IMR-90 (cell line): Measurements from ENCODE around the gene MKX. TPM values are rescaled to one million over a fixed set of nuclear protein-coding genes. Genes with fewer than 3 reads are reported as not detected.

Experiments
- ATAC-seq: fragments of 200-7000 bp; cut with Tn5 transposase; 2 replicates; pipeline ENCODE4 v1.9.1; 2020; ENCODE audit warnings: low read depth, mild to moderate bottlenecking, moderate library complexity
- BruUV-seq: library from RNA; stranded (reverse); fragments of 400-500 nt; replicated peaks from 2 replicates; lab custom pipeline; 2021; lab: Mats Ljungman, UMichigan
- CTCF ChIA-PET: fragments of 300-600 bp; formaldehyde crosslinking; extraction: SDS; loops from one replicate; lab custom pipeline; 2021; ENCODE audit warnings: antibody characterized with exemption; lab: Yijun Ruan, JAX
- POLR2A ChIA-PET: fragments of 300-600 bp; sonication (Branson Sonifier 250); formaldehyde crosslinking; loops from one replicate; lab custom pipeline; 2022; ENCODE audit warnings: antibody characterized with exemption; ENCODE audit not compliant: unreplicated experiment; lab: Charles Lee
- DNase-seq: peaks from one replicate; pipeline ENCODE4 v3.0.0; 2013
- H2AFZ ChIP-seq: replicated peaks from 2 replicates; pipeline ENCODE3; 2013; ENCODE audit warnings: low read length, mild to moderate bottlenecking; ENCODE audit not compliant: poor library complexity
- H2AK5ac ChIP-seq: 2 replicates; pipeline ENCODE4 v1.6.1; 2013; ENCODE audit warnings: low read depth, low read length, inconsistent platforms
- H2AK9ac ChIP-seq: replicated peaks from 2 replicates; pipeline ENCODE3; 2013; ENCODE audit warnings: mild to moderate bottlenecking, low read depth, low read length, moderate library complexity; ENCODE audit not compliant: poor library complexity
- H2BK120ac ChIP-seq: 2 replicates; pipeline ENCODE4 v1.6.1; 2013; ENCODE audit warnings: low read depth, low read length, inconsistent platforms
- H2BK15ac ChIP-seq: 3 replicates; pipeline ENCODE4 v1.6.1; 2013; ENCODE audit warnings: low read depth, low read length, inconsistent platforms
- H2BK20ac ChIP-seq: 2 replicates; pipeline ENCODE4 v1.6.1; 2013; ENCODE audit warnings: low read depth, mild to moderate bottlenecking, inconsistent platforms, low read length, moderate library complexity
- H2BK5ac ChIP-seq: 2 replicates; pipeline ENCODE4 v1.6.1; 2013; ENCODE audit warnings: mild to moderate bottlenecking, low read depth, low read length, inconsistent platforms; ENCODE audit not compliant: poor library complexity, severe bottlenecking
- H3K14ac ChIP-seq: replicated peaks from 2 replicates; pipeline ENCODE4 v1.6.1; 2013; ENCODE audit warnings: low read depth, low read length, inconsistent platforms
- H3K18ac ChIP-seq: 2 replicates; pipeline ENCODE4 v1.6.1; 2013; ENCODE audit warnings: low read depth, low read length, control low read depth
- H3K23ac ChIP-seq: 2 replicates; pipeline ENCODE4 v1.6.1; 2013; ENCODE audit warnings: low read depth, low read length, inconsistent platforms
- H3K27ac ChIP-seq: 2 replicates; pipeline ENCODE4 v1.5.1; 2013; ENCODE audit warnings: mild to moderate bottlenecking, control low read depth, low read length; ENCODE audit not compliant: insufficient read depth
- H3K27me3 ChIP-seq: 2 replicates; pipeline ENCODE4 v1.6.1; 2013; ENCODE audit warnings: low read length; ENCODE audit not compliant: control insufficient read depth, insufficient read depth
- H3K36me3 ChIP-seq: 2 replicates; pipeline ENCODE4 v1.6.1; 2013; ENCODE audit warnings: low read length, mixed read lengths; ENCODE audit not compliant: control insufficient read depth, insufficient read depth
- H3K4ac ChIP-seq: 2 replicates; pipeline ENCODE4 v1.6.1; 2013; ENCODE audit warnings: low read depth, low read length, inconsistent platforms
- H3K4me1 ChIP-seq: 2 replicates; pipeline ENCODE4 v1.6.1; 2013; ENCODE audit warnings: low read length, mixed read lengths; ENCODE audit not compliant: control insufficient read depth, insufficient read depth
- H3K4me2 ChIP-seq: 2 replicates; pipeline ENCODE4 v1.6.1; 2013; ENCODE audit warnings: low read depth, mild to moderate bottlenecking, control low read depth, low read length, moderate library complexity
- H3K4me3 ChIP-seq: 2 replicates; pipeline ENCODE4 v1.5.1; 2013; ENCODE audit warnings: low read depth, mild to moderate bottlenecking, control low read depth, low read length, moderate library complexity; ENCODE audit not compliant: insufficient read depth
- H3K56ac ChIP-seq: 2 replicates; pipeline ENCODE4 v1.6.1; 2013; ENCODE audit warnings: low read length, inconsistent platforms; ENCODE audit not compliant: insufficient read depth; ENCODE audit errors: extremely low read depth
- H3K79me1 ChIP-seq, 2 experiments: 2 replicates each; pipeline ENCODE4 v1.6.1; 2013; ENCODE audit warnings: low read length in 2 of 2, inconsistent platforms in 1 of 2, low read depth in 1 of 2
- H3K9ac ChIP-seq: 2 replicates; pipeline ENCODE4 v1.6.1; 2013; ENCODE audit warnings: low read depth, low read length, control low read depth
- H3K9me1 ChIP-seq: 2 replicates; pipeline ENCODE4 v1.6.1; 2013; ENCODE audit warnings: low read length, inconsistent platforms; ENCODE audit not compliant: insufficient read depth
- H3K9me3 ChIP-seq: 2 replicates; pipeline ENCODE4 v1.6.1; 2013; ENCODE audit warnings: low read length; ENCODE audit not compliant: control insufficient read depth, insufficient read depth
- H4K20me1 ChIP-seq: 2 replicates; pipeline ENCODE4 v1.6.1; 2013; ENCODE audit warnings: low read length, inconsistent platforms; ENCODE audit not compliant: insufficient read depth
- H4K5ac ChIP-seq: 2 replicates; pipeline ENCODE4 v1.6.1; 2013; ENCODE audit warnings: mild to moderate bottlenecking, low read depth, low read length, control low read depth
- H4K8ac ChIP-seq, 2 experiments: 2 replicates each; pipeline ENCODE4 v1.6.1; 2013; ENCODE audit warnings: low read depth in 2 of 2, low read length in 2 of 2, control low read depth in 1 of 2, inconsistent platforms in 1 of 2
- H4K91ac ChIP-seq: 2 replicates; pipeline ENCODE4 v1.6.1; 2013; ENCODE audit warnings: low read depth, low read length, inconsistent platforms; ENCODE audit not compliant: insufficient read depth
- BHLHE40 ChIP-seq: fragments of 150-350 bp; IDR thresholded peaks from 2 replicates; pipeline ENCODE4 v1.6.1; 2016; ENCODE audit warnings: mild to moderate bottlenecking, low read depth, low read length
- CEBPB ChIP-seq: IDR thresholded peaks from 2 replicates; pipeline ENCODE4 v1.6.1; 2012; ENCODE audit warnings: low read depth, low read length, improper control_type of control experiment
- CHD1 ChIP-seq: IDR thresholded peaks from 2 replicates; pipeline ENCODE4 v1.6.1; 2012; ENCODE audit warnings: low read depth, low read length, improper control_type of control experiment
- CTCF ChIP-seq: conservative IDR thresholded peaks from 2 replicates; pipeline ENCODE4 v1.5.1; 2012; ENCODE audit warnings: mild to moderate bottlenecking, low read depth, low read length, improper control_type of control experiment
- FOS ChIP-seq: fragments of 150-350 bp; IDR thresholded peaks from 2 replicates; pipeline ENCODE4 v1.6.1; 2016; ENCODE audit warnings: low read depth, low read length
- MAFK ChIP-seq: IDR thresholded peaks from 2 replicates; pipeline ENCODE4 v1.6.1; 2012; ENCODE audit warnings: low read depth, low read length, improper control_type of control experiment
- NFE2L2 ChIP-seq: fragments of 150-350 bp; IDR thresholded peaks from 2 replicates; pipeline ENCODE4 v1.6.1; 2016; ENCODE audit warnings: low read depth, mild to moderate bottlenecking, low read length
- POLR2A ChIP-seq: IDR thresholded peaks from 2 replicates; pipeline ENCODE4 v1.6.1; 2012; ENCODE audit warnings: mild to moderate bottlenecking, low read depth, low read length
- RCOR1 ChIP-seq: IDR thresholded peaks from 2 replicates; pipeline ENCODE4 v1.6.1; 2012; ENCODE audit warnings: mild to moderate bottlenecking, low read length, improper control_type of control experiment; ENCODE audit not compliant: insufficient replicate concordance
- RFX5 ChIP-seq: IDR thresholded peaks from 2 replicates; pipeline ENCODE4 v1.8.0; 2012; ENCODE audit warnings: low read depth, mild to moderate bottlenecking, low read length, moderate library complexity
- USF2 ChIP-seq: fragments of 150-350 bp; IDR thresholded peaks from 2 replicates; pipeline ENCODE4 v1.6.1; 2017; ENCODE audit warnings: mild to moderate bottlenecking, antibody characterized with exemption, low read length, low read depth
- WGBS, 2 experiments: methylation state at CpG; one replicate each; pipeline versions ENCODE4 v1.1.5 to v1.1.7; 2013; ENCODE audit warnings: missing lambda C conversion rate in 2 of 2; ENCODE audit not compliant: insufficient read length in 1 of 2; ENCODE audit errors: extremely low coverage in 2 of 2; 5-methylcytosine and 5-hydroxymethylcytosine counted together
- dilution Hi-C: fragments of 300-500 bp; cut with HindIII; formaldehyde crosslinking; loops from one replicate; pipeline ENCODE4 v1.14.3; 2018; ENCODE audit warnings: low sequenced_read_pairs; ENCODE audit not compliant: unreplicated experiment
- in situ Hi-C: fragments of 300-500 bp; cut with MboI; formaldehyde crosslinking; loops from 3 replicates; pipeline ENCODE4 v1.14.3; 2019; ENCODE audit warnings: low sequenced_read_pairs, inconsistent platforms, mixed read lengths
- intact Hi-C: fragments of 100-400 bp; cut with micrococcal nuclease; formaldehyde crosslinking; loops from 2 replicates; pipeline ENCODE4 v1.10.0; 2022
- polyA plus RNA-seq, 3 experiments: library from polyadenylated mRNA; depleted of rRNA; stranded (reverse); fragments of >200 nt; gene quantifications; 2 replicates each; pipeline ENCODE4 v1.2.3, GENCODE V29; 2012; ENCODE audit warnings: low replicate concordance in 1 of 3
- total RNA-seq: library from RNA; depleted of rRNA; stranded (reverse); fragments of >200 nt; gene quantifications from 2 replicates; pipeline ENCODE4 v1.2.3, GENCODE V29; 2012

MKX gene
- total and polyA plus RNA-seq, 2 of the 4 experiments (the other 2 are of a cell fraction), result 0.10 to 0.36 TPM

- H2BK15ac ChIP-seq, result no peak overlapping the region
- no peak overlapping the region for H4K91ac ChIP-seq
- BruUV-seq, result no TSS peak
- DNase-seq, result peak; percentile 0
- H3K4ac ChIP-seq, result no peak overlapping the region
- no peak for TF ChIP-seq CTCF
- TF ChIP-seq CHD1, result no peak
- no peak for TF ChIP-seq MAFK
- no peak for TF ChIP-seq FOS
- TF ChIP-seq POLR2A, result no peak
- no peak for TF ChIP-seq RFX5
- no peak for TF ChIP-seq NFE2L2
- no peak for TF ChIP-seq USF2
- no peak for TF ChIP-seq BHLHE40
- no peak for TF ChIP-seq RCOR1
- TF ChIP-seq CEBPB, result no peak
- H3K27me3 ChIP-seq, result no peaks in the 10 kb centered on the region; the same call in 1 of the 2 replicates
- no peak overlapping the region for H2BK5ac ChIP-seq
- no peak overlapping the region for H3K9ac ChIP-seq
- ChIA-PET CTCF (no interaction called here), POLR2A (no interaction called here)
- H4K8ac ChIP-seq, result no peak overlapping the region
- H4K20me1 ChIP-seq, result no peaks in the 10 kb centered on the region
- H4K5ac ChIP-seq, result no peak overlapping the region
- H2AK9ac ChIP-seq, result no peak overlapping the region
- ATAC-seq, result peak; percentile 21; the same call in 1 of the 2 replicates
- H2AK5ac ChIP-seq, result no peak overlapping the region
- no peak overlapping the region for H2BK120ac ChIP-seq
- H3K27ac ChIP-seq, result no peak overlapping the region
- WGBS, 2 experiments, result 44% methylated on average over 3 of the region's 9 CpGs; no CpG with 5 or more reads in 1 of the 2 experiments
- H3K23ac ChIP-seq, result no peak overlapping the region
- no peaks in the 10 kb centered on the region for H3K9me1 ChIP-seq
- no peaks in the 10 kb centered on the region for H3K4me1 ChIP-seq
- H3K9me3 ChIP-seq, result peaks cover 3% of the 10 kb centered on the region; the same call in 1 of the 2 replicates
- no peak overlapping the region for H3K4me3 ChIP-seq
- in situ Hi-C loops, result no loop called here
- H2AFZ ChIP-seq, result no peak overlapping the region
- H3K56ac ChIP-seq, result no peak overlapping the region
- H3K18ac ChIP-seq, result no peak overlapping the region; the same call in 1 of the 2 replicates
- H3K14ac ChIP-seq, result 0 out of 2 replicates have a peak overlapping the region, but pooled peaks have one; percentile 31
- no peak overlapping the region for H2BK20ac ChIP-seq
- no peaks in the 10 kb centered on the region for H3K36me3 ChIP-seq
- dilution Hi-C loops, result no loop called here
- intact Hi-C loops, result loop anchor here (5.0 kb wide), 1 partner anchor 222 kb away; no protein-coding TSS in a partner anchor
- H3K79me1 ChIP-seq, result no peaks in the 10 kb centered on the region
- H3K4me2 ChIP-seq, result no peak overlapping the region; the same call in 1 of the 2 replicates
Measured at GRCh38 chr10:27779462-27780015, 33.9 kb upstream of the MKX start.
